ENCODE data around the gene EHD4.

The EHD4 gene

GRCh38 chr15:41908736-41909461, 63.5 kb downstream of the EHD4 start:
- no peaks in the 10 kb centered on the region for H3K4me1 ChIP-seq (ENCODE audit: insufficient read depth, low read length)

GRCh38 chr15:41907141-41907540, 65.2 kb downstream of the EHD4 start:
- Histone ChIP-seq H4K20me1 (ENCODE audit: insufficient read depth, low read length) (no peaks in the 10 kb centered on the region), H3K9me3 (ENCODE audit: insufficient read depth, low read length, severe bottlenecking) (peaks cover 14% of the 10 kb centered on the region), H3K27me3 (ENCODE audit: insufficient read depth, low read length, poor library complexity) (no peaks in the 10 kb centered on the region), H3K4me2 (ENCODE audit: insufficient read depth, low read length) (no peak overlapping the region), H3K79me2 (ENCODE audit: insufficient read depth, low read length) (no peaks in the 10 kb centered on the region), H2AFZ (ENCODE audit: low read depth, low read length) (no peak overlapping the region), H3K36me3 (ENCODE audit: insufficient read depth, low read length) (no peaks in the 10 kb centered on the region), H3K4me3 (ENCODE audit: low read depth in 1 of 2, low read length in 2 of 2) (no peak overlapping the region), H3K9ac (ENCODE audit: low read depth, low read length) (no peak overlapping the region), H3K27ac (ENCODE audit: low read length) (no peak overlapping the region), H3K4me1 (ENCODE audit: insufficient read depth, low read length) (no peaks in the 10 kb centered on the region)
- TF ChIP-seq CTCF (IDR thresholded peaks at IDR 0.05; ENCODE audit: borderline replicate concordance, extremely low read depth, low read length, poor library complexity, severe bottlenecking) (no peak), EZH2 (IDR thresholded peaks at IDR 0.05; ENCODE audit: borderline replicate concordance, low read depth, low read length, severe bottlenecking) (no peak)
- DNase-seq: no peak
- ATAC-seq (ENCODE audit: insufficient read depth, low read depth): no peak

More at GRCh38 chr15:41908736-41909461, 63.5 kb downstream of the EHD4 start:
- no peaks in the 10 kb centered on the region for H4K20me1 ChIP-seq (ENCODE audit: insufficient read depth, low read length)
- no peak overlapping the region for H3K4me3 ChIP-seq (ENCODE audit: low read depth in 1 of 2, low read length in 2 of 2)
- H3K9me3 ChIP-seq (ENCODE audit: insufficient read depth, low read length, severe bottlenecking): peaks cover 14% of the 10 kb centered on the region
- H3K9ac ChIP-seq (ENCODE audit: low read depth, low read length): no peak overlapping the region
- H2AFZ ChIP-seq (ENCODE audit: low read depth, low read length): no peak overlapping the region
- DNase-seq: no peak
- no peaks in the 10 kb centered on the region for H3K27me3 ChIP-seq (ENCODE audit: insufficient read depth, low read length, poor library complexity)
- no peaks in the 10 kb centered on the region for H3K79me2 ChIP-seq (ENCODE audit: insufficient read depth, low read length)
- no peak for ATAC-seq (ENCODE audit: insufficient read depth, low read depth)
- H3K4me2 ChIP-seq (ENCODE audit: insufficient read depth, low read length): no peak overlapping the region
- H3K27ac ChIP-seq (ENCODE audit: low read length): no peak overlapping the region
- TF ChIP-seq EZH2 (IDR thresholded peaks at IDR 0.05; ENCODE audit: borderline replicate concordance, low read depth, low read length, severe bottlenecking): no peak
- TF ChIP-seq CTCF (IDR thresholded peaks at IDR 0.05; ENCODE audit: borderline replicate concordance, extremely low read depth, low read length, poor library complexity, severe bottlenecking): no peak
- no peaks in the 10 kb centered on the region for H3K36me3 ChIP-seq (ENCODE audit: insufficient read depth, low read length)

GRCh38 chr15:41906608-41907007, 65.7 kb downstream of the EHD4 start:
- Histone ChIP-seq H4K20me1 (ENCODE audit: insufficient read depth, low read length) (no peaks in the 10 kb centered on the region), H3K9me3 (ENCODE audit: insufficient read depth, low read length, severe bottlenecking) (peaks cover 14% of the 10 kb centered on the region), H3K36me3 (ENCODE audit: insufficient read depth, low read length) (no peaks in the 10 kb centered on the region), H3K27ac (ENCODE audit: low read length) (no peak overlapping the region), H2AFZ (ENCODE audit: low read depth, low read length) (no peak overlapping the region), H3K27me3 (ENCODE audit: insufficient read depth, low read length, poor library complexity) (no peaks in the 10 kb centered on the region), H3K4me1 (ENCODE audit: insufficient read depth, low read length) (no peaks in the 10 kb centered on the region), H3K4me3 (ENCODE audit: low read depth in 1 of 2, low read length in 2 of 2) (no peak overlapping the region), H3K4me2 (ENCODE audit: insufficient read depth, low read length) (no peak overlapping the region), H3K79me2 (ENCODE audit: insufficient read depth, low read length) (no peaks in the 10 kb centered on the region), H3K9ac (ENCODE audit: low read depth, low read length) (no peak overlapping the region)
- no peak for ATAC-seq (ENCODE audit: insufficient read depth, low read depth)
- TF ChIP-seq EZH2 (IDR thresholded peaks at IDR 0.05; ENCODE audit: borderline replicate concordance, low read depth, low read length, severe bottlenecking) (no peak), CTCF (IDR thresholded peaks at IDR 0.05; ENCODE audit: borderline replicate concordance, extremely low read depth, low read length, poor library complexity, severe bottlenecking) (no peak)
- no peak for DNase-seq

All from DND-41 (cell line).